Activated CD4-positive, alpha-beta T cell treated with anti-CD3 and anti-CD28 coated beads for 36 hours (primary cell): ENCODE data around the gene AKAP6. TPM values are rescaled to one million over a fixed set of nuclear protein-coding genes. Genes with fewer than 3 reads are reported as not detected.

Experiments
- ATAC-seq: fragments of 200-7000 bp; cut with Tn5 transposase; one replicate; pipeline ENCODE4 v1.10.0; 2021; ENCODE audit warnings: mild to moderate bottlenecking, moderate library complexity
- CTCF ChIA-PET: fragments of 350-600 bp; sonication (Branson Sonifier 250); formaldehyde crosslinking; loops from one replicate; lab custom pipeline; 2021; ENCODE audit warnings: antibody characterized with exemption; lab: Charles Lee
- POLR2A ChIA-PET: fragments of 350-600 bp; sonication (Branson Sonifier 250); formaldehyde crosslinking; loops from one replicate; lab custom pipeline; 2021; ENCODE audit warnings: antibody characterized with exemption, inconsistent platforms; lab: Charles Lee
- DNase-seq: peaks from one replicate; pipeline ENCODE4 v3.0.0-alpha.2; 2020
- H3K27ac Mint-ChIP-seq: one replicate; pipeline ENCODE4 v1.8.0; 2021; ENCODE audit warnings: mixed read lengths
- H3K27me3 Mint-ChIP-seq: one replicate; pipeline ENCODE4 v1.8.0; 2021; ENCODE audit warnings: mixed read lengths
- H3K36me3 Mint-ChIP-seq: one replicate; pipeline ENCODE4 v1.8.0; 2021; ENCODE audit warnings: low read depth, mixed read lengths
- H3K4me1 Mint-ChIP-seq: one replicate; pipeline ENCODE4 v1.8.0; 2021; ENCODE audit warnings: mixed read lengths
- H3K4me3 Mint-ChIP-seq: one replicate; pipeline ENCODE4 v1.8.0; 2021; ENCODE audit warnings: mild to moderate bottlenecking, moderate library complexity, mixed read lengths
- H3K9me3 Mint-ChIP-seq: one replicate; pipeline ENCODE4 v1.8.0; 2021; ENCODE audit warnings: low read depth, mixed read lengths
- intact Hi-C, 2 experiments: fragments of 100-400 bp; cut with DNase I in 1 of 2; cut with micrococcal nuclease in 1 of 2; formaldehyde crosslinking; loops; one replicate each; pipeline versions ENCODE4 v1.14.2 to v1.15.1; 2022 to 2024; cut with DNase I, micrococcal nuclease
- total RNA-seq, 2 experiments: library from RNA; stranded (reverse); gene quantifications; one replicate each; pipeline ENCODE4 v1.2.3, GENCODE V29; 2021

Gene AKAP6
- total RNA-seq, 2 experiments from 2014 or later: 1.1 to 2.0 TPM

DNA sequence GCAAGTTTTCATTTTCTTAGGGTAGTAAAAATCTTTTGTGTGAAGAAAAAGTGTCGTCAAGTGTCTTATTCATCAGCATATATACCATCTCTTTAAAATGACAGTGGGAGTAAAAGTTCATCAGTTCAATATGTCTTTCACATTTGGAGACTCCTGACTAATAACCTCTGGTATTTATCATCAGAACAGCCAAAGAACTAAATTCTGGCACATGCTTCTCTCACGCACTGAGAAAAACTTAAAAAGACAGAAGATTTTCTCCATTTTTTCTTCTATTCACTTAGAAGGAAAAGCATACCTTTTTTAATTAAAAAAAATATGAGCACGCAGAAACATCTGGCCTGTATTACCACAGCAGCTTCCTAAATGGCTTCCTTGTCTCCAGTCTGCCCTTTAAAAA lies 265.7 kb downstream of the AKAP6 start:
- H3K9me3 Mint-ChIP-seq: no peaks in the 10 kb centered on the region
- ATAC-seq (no peak), DNase-seq (no peak)
- no peak overlapping the region for H3K27ac Mint-ChIP-seq
- no peaks in the 10 kb centered on the region for H3K36me3 Mint-ChIP-seq
- CTCF ChIA-PET: interaction anchor here (1.7 kb wide), 1 partner anchor 9 kb away, joined by 3 read pairs; no protein-coding TSS in a partner anchor
- no peaks in the 10 kb centered on the region for H3K4me1 Mint-ChIP-seq
- intact Hi-C loops: no loop called here
- no peaks in the 10 kb centered on the region for H3K27me3 Mint-ChIP-seq
- POLR2A ChIA-PET: no interaction called here
- H3K4me3 Mint-ChIP-seq: no peak overlapping the region

DNA sequence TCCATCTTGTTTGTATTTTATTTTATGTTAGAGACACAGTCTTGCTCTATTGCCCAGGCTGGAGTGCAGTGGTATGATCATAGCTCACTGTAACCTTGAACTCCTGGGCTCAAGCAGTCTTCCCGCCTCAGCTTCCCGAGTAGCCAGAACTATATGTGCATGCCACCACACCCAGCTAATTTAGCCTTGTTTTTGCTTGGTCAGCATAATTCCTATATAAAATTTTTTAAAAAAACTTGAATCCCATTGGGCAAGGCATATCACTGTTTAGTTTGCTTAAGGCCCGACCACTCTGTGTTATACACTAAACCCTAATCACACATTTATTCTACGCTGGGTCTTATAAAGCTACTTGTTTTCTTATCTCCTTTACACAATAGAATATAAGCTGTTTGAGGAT lies 266.4 kb downstream of the AKAP6 start:
- Mint-ChIP-seq H3K27me3 (no peaks in the 10 kb centered on the region), H3K9me3 (no peaks in the 10 kb centered on the region), H3K27ac (no peak overlapping the region), H3K4me3 (no peak overlapping the region), H3K4me1 (no peaks in the 10 kb centered on the region), H3K36me3 (no peaks in the 10 kb centered on the region)
- CTCF ChIA-PET: interaction anchor here (1.7 kb wide), 1 partner anchor 10 kb away, joined by 3 read pairs; no protein-coding TSS in a partner anchor
- DNase-seq: no peak
- POLR2A ChIA-PET: interaction anchor here (0.6 kb wide), 1 partner anchor 305 kb away, joined by 3 read pairs; no protein-coding TSS in a partner anchor
- ATAC-seq: no peak
- intact Hi-C loops: no loop called here

DNA sequence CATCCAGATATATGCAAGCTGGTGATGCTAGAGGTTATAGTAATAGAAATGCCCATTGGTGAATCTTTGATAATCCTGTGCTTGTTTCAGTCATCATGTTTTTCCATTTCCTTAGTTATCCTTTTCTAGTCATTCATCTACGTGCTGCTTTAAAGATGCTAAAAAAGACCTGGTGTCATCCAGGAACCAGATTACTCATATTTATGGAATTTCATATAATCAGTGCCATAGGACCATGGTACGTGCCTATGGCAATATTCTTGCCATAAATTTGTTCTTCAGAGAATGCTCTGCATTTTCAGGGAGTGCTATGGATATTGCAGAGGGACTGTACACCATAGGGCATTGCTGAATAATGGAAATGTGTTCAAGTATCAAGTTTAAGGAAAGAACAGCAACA lies 267.3 kb downstream of the AKAP6 start:
- CTCF ChIA-PET: interaction anchor here (1.0 to 1.7 kb wide), 2 partner anchors 11 to 21 kb away, joined by 3 read pairs; no protein-coding TSS in a partner anchor
- POLR2A ChIA-PET: no interaction called here
- no peak overlapping the region for H3K27ac Mint-ChIP-seq
- no peaks in the 10 kb centered on the region for H3K9me3 Mint-ChIP-seq
- H3K36me3 Mint-ChIP-seq: no peaks in the 10 kb centered on the region
- H3K4me3 Mint-ChIP-seq: no peak overlapping the region
- intact Hi-C loops: no loop called here
- H3K4me1 Mint-ChIP-seq: no peaks in the 10 kb centered on the region
- no peaks in the 10 kb centered on the region for H3K27me3 Mint-ChIP-seq
- ATAC-seq (no peak), DNase-seq (no peak)

DNA sequence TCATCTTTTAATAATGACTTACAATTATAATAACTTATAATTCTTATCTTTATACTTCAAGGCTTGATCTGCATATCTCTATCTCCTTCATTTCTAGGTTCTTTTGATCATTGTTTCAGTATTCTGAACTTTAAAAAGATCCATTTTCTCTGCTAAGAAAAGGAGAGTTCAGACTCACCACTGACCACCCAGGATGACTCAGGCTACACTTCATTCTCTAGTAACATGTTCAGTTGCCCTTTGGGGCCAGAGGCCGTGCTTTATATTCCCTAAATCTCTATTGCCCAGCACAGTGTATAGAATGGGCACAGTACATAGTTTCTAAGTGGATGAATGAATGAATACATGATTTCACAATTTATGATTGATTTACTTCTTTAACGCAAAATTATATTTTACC lies 268.7 kb downstream of the AKAP6 start:
- no peak overlapping the region for H3K27ac Mint-ChIP-seq
- no peaks in the 10 kb centered on the region for H3K27me3 Mint-ChIP-seq
- POLR2A ChIA-PET: no interaction called here
- H3K9me3 Mint-ChIP-seq: no peaks in the 10 kb centered on the region
- DNase-seq: no peak
- intact Hi-C loops: no loop called here
- H3K4me3 Mint-ChIP-seq: no peak overlapping the region
- no peaks in the 10 kb centered on the region for H3K36me3 Mint-ChIP-seq
- H3K4me1 Mint-ChIP-seq: no peaks in the 10 kb centered on the region
- ATAC-seq: no peak
- CTCF ChIA-PET: no interaction called here

DNA sequence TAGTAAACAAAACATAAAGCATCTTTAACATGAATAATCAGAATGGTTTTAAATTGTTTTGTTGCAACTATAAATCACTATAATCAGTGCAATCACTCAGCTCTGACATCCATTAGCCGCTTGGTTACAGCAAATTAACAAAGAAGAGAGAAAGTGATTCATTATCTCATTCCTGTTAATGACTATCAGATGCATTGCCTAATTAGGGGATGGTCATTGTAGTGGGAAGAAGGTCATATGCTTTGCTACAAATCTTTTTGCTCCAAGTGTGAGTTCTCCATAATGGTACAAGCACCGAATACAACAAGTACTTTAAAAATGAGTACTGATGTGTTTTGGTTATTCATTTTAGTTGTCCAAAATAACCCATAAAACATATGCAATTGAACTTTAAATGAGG lies 272.0 kb downstream of the AKAP6 start:
- no peak overlapping the region for H3K27ac Mint-ChIP-seq
- intact Hi-C loops: no loop called here
- H3K36me3 Mint-ChIP-seq: no peaks in the 10 kb centered on the region
- no peaks in the 10 kb centered on the region for H3K27me3 Mint-ChIP-seq
- no peak for ATAC-seq
- H3K4me1 Mint-ChIP-seq: no peaks in the 10 kb centered on the region
- CTCF ChIA-PET: no interaction called here
- H3K4me3 Mint-ChIP-seq: no peak overlapping the region
- POLR2A ChIA-PET: no interaction called here
- H3K9me3 Mint-ChIP-seq: no peaks in the 10 kb centered on the region
- no peak for DNase-seq

DNA sequence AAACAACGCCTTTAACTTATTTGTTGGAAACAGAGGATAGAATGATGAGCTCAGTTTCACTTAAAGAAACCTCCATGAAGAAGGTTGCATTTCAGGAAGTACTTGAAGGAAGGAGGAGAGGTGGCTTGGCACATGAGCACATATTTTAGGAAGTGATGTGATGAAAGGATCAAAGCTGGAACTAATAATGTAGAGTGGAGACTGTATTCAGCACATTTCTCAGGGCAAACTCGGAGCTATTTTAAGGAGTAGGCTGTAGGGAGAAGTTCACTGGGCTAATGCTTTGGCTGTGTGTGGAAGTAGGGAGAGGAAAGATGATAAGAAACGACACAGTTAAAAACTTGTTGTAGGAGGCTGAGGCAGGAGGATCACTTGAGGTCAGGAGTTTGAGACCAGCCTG lies 272.8 kb downstream of the AKAP6 start:
- no peak for DNase-seq
- Mint-ChIP-seq H3K9me3 (no peaks in the 10 kb centered on the region), H3K27me3 (no peaks in the 10 kb centered on the region), H3K36me3 (no peaks in the 10 kb centered on the region), H3K4me3 (no peak overlapping the region), H3K4me1 (no peaks in the 10 kb centered on the region), H3K27ac (no peak overlapping the region)
- intact Hi-C loops: no loop called here
- ChIA-PET POLR2A (no interaction called here), CTCF (interaction anchor here (1.2 to 1.4 kb wide), 2 partner anchors 14 to 26 kb away, joined by 4 read pairs; no protein-coding TSS in a partner anchor)
- ATAC-seq: no peak

DNA sequence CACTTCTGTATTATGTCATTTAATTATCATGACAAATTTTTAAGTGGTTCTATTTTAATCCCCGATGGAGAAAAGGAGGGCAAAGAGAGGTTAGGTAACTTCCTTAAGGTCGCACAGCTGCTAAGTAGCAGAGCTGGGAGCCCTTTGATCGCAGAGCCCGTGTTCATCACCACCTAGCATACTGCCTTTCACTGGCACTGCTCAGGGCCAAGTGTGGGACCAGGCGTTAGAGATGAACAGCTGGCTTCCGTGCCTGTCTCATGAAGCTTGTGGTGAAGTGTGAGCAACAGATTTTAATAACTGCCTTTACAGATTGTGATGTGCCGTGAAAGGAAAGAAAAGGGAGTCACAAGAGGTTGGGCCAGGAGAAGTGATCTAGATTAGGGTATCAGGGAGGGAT lies 273.6 kb downstream of the AKAP6 start:
- Mint-ChIP-seq H3K27me3 (no peaks in the 10 kb centered on the region), H3K27ac (no peak overlapping the region), H3K36me3 (no peaks in the 10 kb centered on the region), H3K4me3 (no peak overlapping the region), H3K4me1 (no peaks in the 10 kb centered on the region), H3K9me3 (no peaks in the 10 kb centered on the region)
- intact Hi-C loops: no loop called here
- CTCF ChIA-PET: interaction anchor here (1.2 to 1.4 kb wide), 2 partner anchors 14 to 27 kb away, joined by 4 read pairs; no protein-coding TSS in a partner anchor
- DNase-seq (no peak), ATAC-seq (no peak)
- POLR2A ChIA-PET: no interaction called here

DNA sequence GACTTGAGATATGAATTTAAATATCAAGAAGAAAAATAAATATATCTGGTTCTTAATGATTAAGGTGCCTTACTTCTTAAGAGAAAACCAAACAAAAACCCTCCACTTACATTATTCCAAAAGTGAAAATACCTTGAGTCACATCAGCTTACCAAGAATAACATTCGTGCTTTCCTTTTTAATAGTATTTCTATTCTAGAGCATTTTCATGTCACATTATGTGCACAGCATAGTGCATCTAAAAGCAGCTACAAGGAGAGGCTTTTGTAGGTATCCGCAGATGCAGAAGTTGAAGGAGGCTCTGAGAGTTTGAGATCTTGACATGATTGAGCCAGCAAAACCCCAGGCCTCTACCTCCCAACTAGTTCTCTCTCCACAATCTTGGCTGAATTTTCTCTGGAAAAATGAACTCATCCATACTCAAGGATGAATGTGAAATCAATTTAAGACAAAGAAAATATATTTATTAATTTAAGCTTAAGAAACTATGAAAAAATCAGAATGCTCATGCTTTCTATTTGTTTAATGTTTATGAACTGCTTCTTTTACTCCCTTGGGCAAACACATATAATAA lies 275.0 kb downstream of the AKAP6 start:
- no peak overlapping the region for H3K27ac Mint-ChIP-seq
- no peaks in the 10 kb centered on the region for H3K9me3 Mint-ChIP-seq
- CTCF ChIA-PET: no interaction called here
- no peak for ATAC-seq
- H3K27me3 Mint-ChIP-seq: no peaks in the 10 kb centered on the region
- H3K4me3 Mint-ChIP-seq: no peak overlapping the region
- H3K4me1 Mint-ChIP-seq: no peaks in the 10 kb centered on the region
- H3K36me3 Mint-ChIP-seq: no peaks in the 10 kb centered on the region
- DNase-seq: no peak
- POLR2A ChIA-PET: no interaction called here
- intact Hi-C loops: no loop called here

DNA sequence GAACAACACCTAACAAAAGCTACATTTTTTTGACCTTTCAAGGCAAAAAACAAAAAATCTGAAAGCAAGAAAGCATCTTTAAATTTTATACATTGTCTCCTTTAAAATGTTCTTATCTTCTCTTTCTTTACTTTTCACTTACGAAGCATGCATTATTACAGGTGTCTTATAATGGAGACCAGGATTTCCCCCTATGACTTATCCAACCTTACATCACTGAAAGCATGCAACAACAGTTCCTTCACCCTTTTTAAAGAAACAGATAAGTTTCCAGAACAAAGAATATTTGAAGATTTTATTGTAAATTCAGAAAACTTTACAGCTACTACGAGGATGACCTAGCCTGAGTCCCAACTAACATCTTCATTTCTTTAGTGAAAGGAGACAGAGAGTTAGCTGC lies 277.2 kb downstream of the AKAP6 start:
- H3K9me3 Mint-ChIP-seq: no peaks in the 10 kb centered on the region
- ATAC-seq (no peak), DNase-seq (no peak)
- no peaks in the 10 kb centered on the region for H3K36me3 Mint-ChIP-seq
- POLR2A ChIA-PET: no interaction called here
- H3K27me3 Mint-ChIP-seq: no peaks in the 10 kb centered on the region
- H3K4me1 Mint-ChIP-seq: no peaks in the 10 kb centered on the region
- CTCF ChIA-PET: no interaction called here
- no peak overlapping the region for H3K27ac Mint-ChIP-seq
- intact Hi-C loops: no loop called here
- H3K4me3 Mint-ChIP-seq: no peak overlapping the region

DNA sequence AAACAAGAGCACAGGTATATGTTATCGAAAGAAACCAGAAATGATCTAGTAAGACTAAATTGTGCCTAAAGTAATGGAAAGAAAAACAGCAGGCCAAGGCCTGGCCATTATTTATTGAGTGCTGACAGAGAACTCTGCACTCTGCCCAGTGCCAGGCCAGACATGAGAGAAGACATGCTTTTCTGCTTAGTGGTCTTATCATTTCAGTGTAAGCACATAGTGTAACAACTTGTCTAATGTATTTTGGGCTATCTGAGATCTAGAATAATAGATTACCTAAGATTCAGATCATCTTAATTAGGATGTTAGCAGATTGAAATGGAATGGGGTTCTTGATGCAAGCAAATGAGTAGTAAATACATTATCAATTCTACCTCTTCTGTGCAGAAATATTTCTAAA lies 278.3 kb downstream of the AKAP6 start:
- no peaks in the 10 kb centered on the region for H3K36me3 Mint-ChIP-seq
- intact Hi-C loops: no loop called here
- ATAC-seq (no peak), DNase-seq (no peak)
- no peak overlapping the region for H3K27ac Mint-ChIP-seq
- H3K4me3 Mint-ChIP-seq: no peak overlapping the region
- ChIA-PET POLR2A (no interaction called here), CTCF (no interaction called here)
- no peaks in the 10 kb centered on the region for H3K27me3 Mint-ChIP-seq
- no peaks in the 10 kb centered on the region for H3K4me1 Mint-ChIP-seq
- no peaks in the 10 kb centered on the region for H3K9me3 Mint-ChIP-seq

DNA sequence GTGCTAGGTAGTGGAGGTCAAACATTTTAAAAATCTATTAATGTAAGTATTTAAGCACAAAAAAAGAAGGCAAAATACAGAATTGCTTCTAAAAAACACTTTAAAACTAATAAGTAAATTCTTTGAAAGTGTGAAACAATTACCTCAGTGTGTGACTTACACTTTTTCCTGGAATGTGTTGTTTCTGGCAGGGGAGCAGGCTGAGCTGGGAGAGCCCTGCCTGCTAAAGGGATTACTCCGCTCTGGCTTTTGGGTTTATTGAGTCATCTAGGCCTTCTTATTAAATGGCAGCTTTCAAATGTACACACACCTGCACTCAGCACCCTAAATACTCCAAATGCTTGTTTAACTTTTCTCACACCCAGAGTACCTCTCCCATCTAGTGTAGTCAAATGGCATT lies 279.8 kb downstream of the AKAP6 start:
- CTCF ChIA-PET: no interaction called here

DNA sequence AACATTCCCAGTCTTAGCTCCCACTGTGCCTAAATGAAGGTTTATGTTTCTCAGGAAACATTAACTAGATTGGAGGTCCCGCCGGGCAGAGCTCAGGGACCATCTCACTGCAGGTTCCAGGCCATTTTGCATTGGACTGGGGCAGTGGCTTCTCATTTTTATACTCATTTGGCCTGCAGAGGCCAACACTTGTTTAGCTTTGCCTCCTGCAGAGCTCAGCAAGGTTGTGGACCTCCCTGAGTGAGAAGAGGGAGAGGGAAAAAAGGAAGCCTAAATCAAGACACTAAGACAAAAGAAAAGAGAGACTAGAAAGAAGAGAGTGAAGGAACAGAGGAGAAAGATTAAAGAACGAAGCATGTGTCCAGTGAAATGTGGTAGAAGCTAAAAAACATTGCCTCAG lies 280.3 kb downstream of the AKAP6 start:
- Mint-ChIP-seq H3K36me3 (no peaks in the 10 kb centered on the region), H3K4me1 (no peaks in the 10 kb centered on the region), H3K27ac (no peak overlapping the region), H3K4me3 (no peak overlapping the region), H3K9me3 (no peaks in the 10 kb centered on the region), H3K27me3 (no peaks in the 10 kb centered on the region)
- DNase-seq (no peak), ATAC-seq (no peak)
- ChIA-PET CTCF (no interaction called here), POLR2A (no interaction called here)
- intact Hi-C loops: no loop called here

More for the DNA sequence above, 279.8 kb downstream of the AKAP6 start:
- intact Hi-C loops: no loop called here
- H3K27me3 Mint-ChIP-seq: no peaks in the 10 kb centered on the region
- ATAC-seq: no peak
- no peak overlapping the region for H3K4me3 Mint-ChIP-seq
- H3K36me3 Mint-ChIP-seq: no peaks in the 10 kb centered on the region
- no peaks in the 10 kb centered on the region for H3K9me3 Mint-ChIP-seq
- H3K4me1 Mint-ChIP-seq: no peaks in the 10 kb centered on the region
- H3K27ac Mint-ChIP-seq: no peak overlapping the region
- POLR2A ChIA-PET: no interaction called here
- DNase-seq: no peak
